ENCODE measurements around the gene SMIM36. TPM values are rescaled to one million over a fixed set of nuclear protein-coding genes. Genes with fewer than 3 reads are reported as not detected.
"Not testable (repeated sequence)": the region's sequence is repeated elsewhere in the genome, so short reads cannot be mapped to it uniquely, and the experiment has no call there.

The SMIM36 gene
- total RNA-seq, 1 donor from 2014 or later, result not detected

DNA sequence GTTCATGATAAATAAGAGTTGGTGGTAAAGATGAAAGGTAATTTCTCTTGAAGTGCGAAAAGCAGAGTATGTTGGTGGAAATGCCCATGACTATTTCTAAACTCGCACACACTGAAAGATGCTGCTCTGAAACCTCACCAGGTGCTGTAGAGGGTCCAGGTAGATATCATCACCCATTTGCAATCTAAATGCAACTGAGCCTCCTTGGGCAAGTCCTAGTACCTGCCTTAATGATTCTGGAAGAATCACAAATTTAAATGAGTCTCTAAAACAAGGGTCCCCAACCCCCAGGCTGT, 83.7 kb downstream of the SMIM36 start:
- Mint-ChIP-seq H3K27me3 (peaks cover 9% of the 10 kb centered on the region), H3K4me1 (ENCODE audit: unreplicated experiment) (peaks cover 19% of the 10 kb centered on the region), H3K27ac (no peak overlapping the region)

DNA sequence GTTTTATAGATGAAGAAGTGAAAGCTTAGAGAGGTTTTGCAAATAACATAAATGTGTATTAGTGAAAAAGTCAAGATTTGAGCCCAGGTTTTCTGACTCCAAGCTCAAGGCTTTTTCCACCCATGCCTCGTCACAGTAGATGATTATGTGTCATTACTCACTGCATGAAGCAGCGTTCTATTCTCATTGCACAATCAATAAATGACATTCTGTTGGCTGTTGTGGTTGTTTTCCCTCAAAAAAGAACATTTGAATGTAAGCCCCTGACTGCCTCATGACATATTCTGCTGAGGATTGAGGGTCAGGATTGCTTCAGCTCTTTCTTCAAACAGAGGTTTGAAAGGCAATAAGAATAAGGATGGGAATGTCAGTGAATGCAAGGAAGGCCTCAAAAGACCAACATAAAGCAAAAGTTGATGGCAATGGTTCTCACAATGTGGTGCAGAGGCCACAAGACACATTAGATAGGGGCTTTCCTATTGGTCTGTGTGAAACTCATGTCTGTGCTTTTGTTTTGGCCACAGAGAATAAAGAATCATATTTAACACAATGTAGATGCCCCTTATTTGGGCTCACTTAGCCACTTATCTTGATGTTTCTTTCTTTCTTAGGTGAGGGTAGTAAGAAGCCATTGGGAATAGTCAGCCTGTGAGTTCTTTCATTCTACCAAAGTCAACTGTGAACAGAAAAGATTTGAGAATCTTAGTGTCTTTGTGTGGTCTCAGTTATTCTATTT, 84.2 kb downstream of the SMIM36 start:
- Mint-ChIP-seq H3K27me3 (peaks cover 9% of the 10 kb centered on the region), H3K4me3 (no peak overlapping the region), H3K9me3 (no peaks in the 10 kb centered on the region), H3K27ac (no peak overlapping the region), H3K4me1 (ENCODE audit: unreplicated experiment) (peaks cover 18% of the 10 kb centered on the region), H3K36me3 (no peaks in the 10 kb centered on the region)
- DNase-seq (ENCODE audit: extremely low spot score, unreplicated experiment), result no peak
- TF ChIP-seq CTCF (conservative IDR thresholded peaks at IDR 0.05), result no peak

More for the DNA sequence above, 83.7 kb downstream of the SMIM36 start:
- TF ChIP-seq CTCF (conservative IDR thresholded peaks at IDR 0.05), result no peak
- Mint-ChIP-seq H3K9me3 (no peaks in the 10 kb centered on the region), H3K4me3 (no peak overlapping the region), H3K36me3 (no peaks in the 10 kb centered on the region)
- no peak for DNase-seq (ENCODE audit: extremely low spot score, unreplicated experiment)

DNA sequence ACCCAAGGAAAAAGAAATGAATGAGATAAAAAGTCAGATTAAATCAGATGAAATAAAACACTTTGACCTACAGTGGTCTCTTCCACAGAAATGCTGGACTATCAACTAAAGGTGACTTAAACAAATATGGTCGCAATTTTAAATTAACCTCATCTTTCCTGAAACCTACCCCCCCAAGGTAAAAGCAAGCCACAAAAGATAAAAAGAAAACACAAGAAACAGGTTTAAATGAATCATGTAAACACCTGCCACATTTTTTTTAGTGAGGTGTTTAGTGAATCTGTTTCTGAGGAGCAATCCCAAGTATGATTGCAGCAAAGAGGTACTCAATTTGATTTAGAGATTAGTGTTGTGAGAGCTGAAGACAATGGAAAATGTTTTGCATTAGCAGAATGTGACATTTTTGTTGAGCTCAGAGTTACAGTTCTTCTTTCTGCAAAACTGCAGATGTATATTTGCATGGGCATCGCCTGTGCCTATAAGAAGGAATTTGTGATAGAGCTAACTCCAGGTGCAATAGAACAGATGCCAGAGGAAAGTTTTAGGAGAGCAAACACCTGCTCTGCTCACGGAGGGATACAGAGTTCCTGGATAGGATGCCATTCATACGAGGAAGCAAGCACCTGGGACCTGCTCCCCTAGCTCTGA, 86.2 kb downstream of the SMIM36 start:
- H3K9me3 Mint-ChIP-seq, result no peaks in the 10 kb centered on the region
- DNase-seq (ENCODE audit: extremely low spot score, unreplicated experiment), result no peak
- no peaks in the 10 kb centered on the region for H3K36me3 Mint-ChIP-seq
- no peak overlapping the region for H3K4me3 Mint-ChIP-seq
- peaks cover 8% of the 10 kb centered on the region for H3K4me1 Mint-ChIP-seq (ENCODE audit: unreplicated experiment)
- no peak for TF ChIP-seq CTCF (conservative IDR thresholded peaks at IDR 0.05)
- H3K27me3 Mint-ChIP-seq, result peaks cover 9% of the 10 kb centered on the region
- no peak overlapping the region for H3K27ac Mint-ChIP-seq

- DNase-seq (ENCODE audit: extremely low spot score, unreplicated experiment), result no peak
- Mint-ChIP-seq H3K4me3 (peak overlapping the region; percentile 65), H3K36me3 (no peaks in the 10 kb centered on the region), H3K9me3 (no peaks in the 10 kb centered on the region), H3K27me3 (peaks cover 9% of the 10 kb centered on the region), H3K27ac (peak overlapping the region; percentile 17), H3K4me1 (ENCODE audit: unreplicated experiment) (peaks cover 13% of the 10 kb centered on the region)
- TF ChIP-seq CTCF (conservative IDR thresholded peaks at IDR 0.05), result no peak
Measured at GRCh38 chr17:55423535-55423934, 87.7 kb downstream of the SMIM36 start.

DNA sequence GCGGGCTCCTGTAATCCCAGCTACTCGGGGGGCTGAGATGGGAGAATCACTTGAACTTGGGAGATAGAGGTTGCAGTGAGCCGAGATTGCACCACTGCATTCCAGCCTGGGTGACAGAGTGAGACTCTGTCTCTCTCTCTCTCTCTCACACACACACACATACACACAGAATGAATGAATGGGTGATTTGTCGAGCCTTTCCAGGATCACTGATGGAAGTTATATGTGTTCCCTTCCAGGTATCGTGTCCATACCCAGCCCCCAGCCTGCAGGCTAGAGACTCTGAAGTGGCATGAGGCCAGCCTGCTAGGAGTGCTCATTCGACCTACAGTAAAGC, 88.5 kb downstream of the SMIM36 start:
- peak overlapping the region; percentile 17 for H3K27ac Mint-ChIP-seq
- peak overlapping the region; percentile 65 for H3K4me3 Mint-ChIP-seq
- not testable (repeated sequence) for H3K27me3 Mint-ChIP-seq; DNase-seq (ENCODE audit: extremely low spot score, unreplicated experiment); H3K36me3 Mint-ChIP-seq; H3K9me3 Mint-ChIP-seq
- H3K4me1 Mint-ChIP-seq (ENCODE audit: unreplicated experiment), result peaks cover 17% of the 10 kb centered on the region

DNA sequence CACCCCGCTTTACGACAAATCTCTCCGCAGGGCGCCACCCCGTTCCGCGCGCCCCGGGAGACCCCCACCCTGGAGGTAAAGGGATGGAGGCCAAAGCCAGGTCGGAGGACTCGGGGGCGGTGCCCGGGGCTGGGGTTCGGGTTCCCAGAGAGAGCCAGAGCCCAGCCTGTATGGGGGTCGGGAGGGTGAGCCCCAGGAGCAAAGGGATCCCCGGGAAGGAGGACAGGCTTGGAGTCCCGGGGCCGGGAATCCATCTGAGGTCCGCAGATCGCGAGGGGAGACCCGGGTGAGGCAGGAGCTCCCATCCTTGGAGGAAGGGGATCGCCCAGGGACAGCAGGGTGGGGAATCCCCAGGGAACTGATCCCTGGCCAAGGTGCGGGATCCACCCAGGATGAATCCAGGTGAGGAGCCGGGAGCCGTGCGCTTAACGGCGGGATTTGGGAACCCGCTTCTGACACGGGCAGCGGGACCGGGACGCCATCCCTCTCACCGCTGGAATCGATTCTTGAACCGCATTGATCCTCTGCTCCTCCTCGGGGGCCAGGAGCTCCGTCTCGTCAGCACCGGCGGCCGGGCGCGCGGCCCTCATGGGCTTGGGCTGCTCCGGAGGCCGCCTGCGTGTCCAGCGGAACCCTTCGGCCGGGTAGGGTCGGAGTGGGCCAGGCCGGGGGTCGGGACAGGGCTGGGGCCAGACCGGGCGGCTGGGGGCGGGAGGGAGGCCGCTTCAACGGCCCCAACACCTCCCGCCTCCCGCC, 89.9 kb downstream of the SMIM36 start, which contains the start of gene MMD:
TSS of gene MMD (minus strand) at position 657 of the 756 bp plus-strand sequence. CDS start at position 517, 140 bp downstream.
- peak; percentile 70 for DNase-seq (ENCODE audit: extremely low spot score, unreplicated experiment)
- TF ChIP-seq CTCF (conservative IDR thresholded peaks at IDR 0.05), result no peak
- Mint-ChIP-seq H3K27me3 (peaks cover 9% of the 10 kb centered on the region), H3K4me3 (peak within 1 kb of the TSS; percentile 91), H3K4me1 (ENCODE audit: unreplicated experiment) (peaks cover 25% of the 10 kb centered on the region), H3K9me3 (no peaks in the 10 kb centered on the region), H3K27ac (peak within 1 kb of the TSS; percentile 73), H3K36me3 (peaks cover 13% of the 10 kb centered on the region)
